AG09319 (cell line): ENCODE measurements around the gene ARHGEF3.

ENCODE experiments used
- DNase-seq: peaks from one replicate; pipeline ENCODE4 v3.0.0-alpha.2; 2010; ENCODE audit warnings: low read depth; ENCODE audit errors: extremely low read depth
- TF ChIP-seq, protein P1 (sequence below): IDR thresholded peaks from 2 replicates; pipeline ENCODE4 v1.5.1; 2011; ENCODE audit warnings: low read depth, mild to moderate bottlenecking, inconsistent platforms, low read length, moderate library complexity

ARHGEF3 gene

DNA sequence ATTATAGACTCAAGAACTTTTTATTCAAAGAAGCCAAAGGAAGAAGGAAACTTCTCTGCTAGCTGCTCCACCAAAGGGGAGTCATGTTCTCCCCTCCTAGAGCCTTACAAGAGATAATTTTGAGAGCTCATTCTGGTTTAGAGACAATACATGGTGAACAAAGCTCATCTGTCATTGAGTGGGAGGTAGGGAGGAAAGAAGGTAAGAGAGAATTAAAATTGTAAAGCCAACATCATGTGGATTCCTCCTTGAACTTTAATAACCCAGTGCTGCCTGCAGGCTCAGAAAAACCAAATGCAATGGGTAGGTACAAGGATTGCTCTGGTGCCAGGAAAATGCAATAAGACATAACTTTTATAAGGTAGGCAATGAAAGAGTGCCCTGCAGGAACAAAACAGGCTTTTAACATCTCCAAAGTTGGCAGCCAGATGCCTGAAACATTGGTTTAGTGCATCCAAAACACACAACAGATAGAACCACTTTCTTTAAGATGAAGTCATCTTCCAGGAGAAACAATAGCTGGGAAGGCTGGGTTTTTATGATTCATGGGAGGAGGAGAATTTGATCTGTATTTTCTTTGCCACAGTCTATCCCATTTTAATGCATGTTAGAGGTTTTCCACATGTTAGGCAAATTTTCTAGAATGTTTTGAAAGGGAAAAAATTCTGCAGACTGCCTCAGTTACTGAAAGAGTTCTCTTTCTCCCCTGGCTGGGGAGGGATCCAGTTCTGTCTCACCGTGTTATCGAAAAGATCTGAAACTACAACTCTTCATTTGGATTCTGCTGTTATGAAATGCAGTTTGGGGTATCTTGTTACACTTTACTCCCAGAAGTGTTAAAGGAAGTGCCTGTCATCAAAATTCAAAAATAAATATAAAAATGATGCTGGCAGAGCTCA lies 11.3 kb upstream of the ARHGEF3 start:
- TF ChIP-seq, protein P1, sequence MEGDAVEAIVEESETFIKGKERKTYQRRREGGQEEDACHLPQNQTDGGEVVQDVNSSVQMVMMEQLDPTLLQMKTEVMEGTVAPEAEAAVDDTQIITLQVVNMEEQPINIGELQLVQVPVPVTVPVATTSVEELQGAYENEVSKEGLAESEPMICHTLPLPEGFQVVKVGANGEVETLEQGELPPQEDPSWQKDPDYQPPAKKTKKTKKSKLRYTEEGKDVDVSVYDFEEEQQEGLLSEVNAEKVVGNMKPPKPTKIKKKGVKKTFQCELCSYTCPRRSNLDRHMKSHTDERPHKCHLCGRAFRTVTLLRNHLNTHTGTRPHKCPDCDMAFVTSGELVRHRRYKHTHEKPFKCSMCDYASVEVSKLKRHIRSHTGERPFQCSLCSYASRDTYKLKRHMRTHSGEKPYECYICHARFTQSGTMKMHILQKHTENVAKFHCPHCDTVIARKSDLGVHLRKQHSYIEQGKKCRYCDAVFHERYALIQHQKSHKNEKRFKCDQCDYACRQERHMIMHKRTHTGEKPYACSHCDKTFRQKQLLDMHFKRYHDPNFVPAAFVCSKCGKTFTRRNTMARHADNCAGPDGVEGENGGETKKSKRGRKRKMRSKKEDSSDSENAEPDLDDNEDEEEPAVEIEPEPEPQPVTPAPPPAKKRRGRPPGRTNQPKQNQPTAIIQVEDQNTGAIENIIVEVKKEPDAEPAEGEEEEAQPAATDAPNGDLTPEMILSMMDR: no peak
- no peak for DNase-seq

DNA sequence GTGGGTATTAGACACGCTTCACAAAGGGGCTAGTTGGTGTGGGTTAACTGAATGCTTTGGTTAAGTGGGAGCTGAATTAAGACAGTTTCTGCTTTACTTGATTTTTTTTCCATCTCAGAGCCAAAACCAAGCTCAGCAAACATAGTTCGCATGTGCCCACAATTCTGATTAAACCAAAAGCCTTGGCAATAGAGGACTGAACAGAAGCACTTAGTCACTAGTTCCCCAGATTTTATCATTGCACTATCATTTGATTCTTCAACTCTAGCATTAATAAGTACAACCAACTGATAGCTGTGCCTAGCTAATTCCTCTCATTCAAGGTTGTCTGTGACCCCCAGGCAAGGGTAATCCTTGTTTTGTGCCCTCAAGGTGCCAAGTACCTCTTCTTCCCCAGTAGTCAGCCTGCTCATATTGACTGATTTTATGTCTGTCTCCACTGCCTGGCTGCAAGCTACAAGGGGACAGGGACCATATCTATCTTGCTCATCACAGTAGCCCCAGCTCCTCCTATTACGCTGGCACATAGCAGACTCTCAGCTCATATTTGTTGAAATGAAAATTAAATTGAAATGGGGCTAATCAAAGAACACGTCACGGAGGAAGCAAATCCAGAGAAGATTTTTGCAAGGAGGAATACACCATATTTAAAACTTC lies 9.9 kb upstream of the ARHGEF3 start:
- no peak for DNase-seq
- TF ChIP-seq, protein P1: no peak

DNA sequence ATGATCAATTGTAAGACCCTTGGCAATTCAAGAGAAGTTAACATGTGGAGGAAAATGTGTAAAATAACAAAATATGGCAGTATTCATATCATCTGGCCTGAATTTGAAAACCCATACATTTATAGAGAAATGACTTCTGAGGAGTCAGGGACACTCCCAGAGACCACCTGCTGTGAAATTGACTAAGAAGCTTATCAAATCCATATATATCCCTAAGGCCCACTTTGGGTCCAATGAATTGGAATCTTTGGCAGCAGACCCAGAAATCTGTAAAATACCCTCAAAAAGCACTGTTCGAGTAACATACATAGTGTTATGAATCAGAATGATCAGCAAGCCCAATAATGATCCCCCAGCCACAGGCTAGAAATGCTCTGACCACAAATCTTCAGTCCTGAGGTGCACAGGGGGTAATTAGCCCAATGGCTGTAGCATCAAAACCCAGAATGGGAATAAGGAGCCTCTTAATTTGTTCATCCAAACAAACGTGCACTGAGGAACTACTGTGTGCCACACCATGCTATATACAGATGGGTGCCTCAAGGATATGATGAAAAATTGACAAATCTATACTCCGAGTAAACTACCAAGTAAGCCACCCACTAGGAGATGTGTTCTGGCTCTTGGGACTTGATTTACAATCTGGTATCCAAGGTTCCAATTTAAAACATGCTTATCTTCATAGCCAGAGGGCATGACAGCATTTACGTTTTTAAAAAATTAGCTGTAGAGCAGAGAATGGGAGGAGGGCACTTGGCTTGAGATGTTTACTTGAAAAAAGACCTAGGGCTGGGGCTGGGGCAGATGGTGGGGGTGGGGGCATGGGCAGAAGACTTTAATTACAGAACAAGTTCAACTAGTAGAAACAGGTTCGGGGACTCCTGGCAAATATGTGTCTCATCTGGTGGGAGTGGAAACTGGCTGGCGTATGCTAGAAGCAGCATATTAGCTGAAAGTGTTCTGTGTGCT lies 9.1 kb upstream of the ARHGEF3 start:
- TF ChIP-seq, protein P1: no peak
- DNase-seq: no peak

DNA sequence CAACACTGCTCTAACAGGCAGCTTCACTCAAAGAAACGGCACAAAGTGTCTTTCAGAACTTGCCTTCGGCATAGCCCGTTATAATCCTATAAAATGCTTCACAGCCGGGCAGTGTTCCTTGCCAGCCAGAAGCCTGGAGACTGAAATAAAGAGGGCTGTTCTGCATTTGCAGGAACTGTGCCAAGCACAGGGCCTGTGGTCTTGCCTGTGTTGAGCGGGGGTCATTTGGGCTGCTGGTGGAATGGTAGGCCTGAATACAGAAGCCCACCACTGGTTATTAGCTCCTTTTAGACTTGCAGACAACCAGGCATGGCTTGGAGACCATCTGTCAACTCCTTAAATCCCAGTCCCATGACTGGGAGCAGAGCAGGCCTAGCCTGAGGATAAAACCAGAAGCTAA lies 4.7 kb upstream of the ARHGEF3 start:
- TF ChIP-seq, protein P1: no peak
- no peak for DNase-seq

DNA sequence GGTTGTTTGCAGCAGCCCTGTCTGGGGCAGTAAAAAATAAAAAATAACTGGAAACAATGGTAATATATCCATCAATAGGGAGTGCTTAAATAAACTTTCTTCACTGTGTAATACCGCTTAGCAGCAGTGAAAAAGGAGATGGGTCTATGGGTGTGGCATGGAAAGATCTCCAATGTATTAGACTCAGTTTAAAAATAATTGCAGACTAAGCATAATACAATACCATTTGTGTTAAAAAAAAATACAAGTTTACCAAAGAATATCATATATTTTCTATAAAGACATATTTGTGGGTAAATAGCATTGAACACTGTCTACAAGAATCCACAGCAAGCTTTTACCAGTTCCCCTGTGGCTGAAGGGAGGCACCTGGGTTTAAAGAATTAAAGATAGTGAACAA lies 1.0 kb upstream of the ARHGEF3 start:
- TF ChIP-seq, protein P1: no peak
- DNase-seq: no peak

DNA sequence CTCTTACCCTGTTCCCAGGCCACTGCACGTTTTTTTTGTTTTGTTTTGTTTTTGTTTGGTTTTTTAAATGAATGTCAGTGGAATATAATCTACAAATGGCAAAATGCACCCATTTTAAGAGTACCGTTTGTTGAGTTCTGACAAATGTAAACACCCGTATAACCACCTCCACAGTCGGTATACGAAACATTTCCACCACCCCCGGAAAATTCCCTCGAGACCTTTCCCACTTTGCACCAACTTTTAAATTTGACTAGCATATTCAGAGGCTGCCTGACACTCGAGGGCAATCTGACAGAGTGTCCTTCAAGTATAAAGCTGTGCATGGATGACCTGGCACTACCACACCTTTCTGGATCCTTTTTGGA lies 613 bp upstream of the ARHGEF3 start:
- TF ChIP-seq, protein P1: no peak
- no peak for DNase-seq
